ENCODE measurements around the gene EIF3I.
"Not testable (repeated sequence)": the region's sequence is repeated elsewhere in the genome, so short reads cannot be mapped to it uniquely, and the experiment has no call there.

Gene EIF3I

GRCh38 chr1:32255072-32256071 lies 33.2 kb downstream of the EIF3I start:
- Histone ChIP-seq H3K27ac (ENCODE audit: low read depth, low read length, poor library complexity, severe bottlenecking) (peak overlapping the region; percentile 100), H3K9ac (ENCODE audit: low read length) (peak overlapping the region; percentile 58), H3K36me3 (ENCODE audit: insufficient read depth, low read length) (no peaks in the 10 kb centered on the region), H3K27me3 (ENCODE audit: insufficient read depth, low read length) (no peaks in the 10 kb centered on the region), H3F3A (ENCODE audit: insufficient read depth, low read length) (peaks cover 9% of the 10 kb centered on the region), H3K9me2 (ENCODE audit: low read depth, low read length) (no peaks in the 10 kb centered on the region), H2AFZ (ENCODE audit: low read length) (no peak overlapping the region), H3K4me2 (ENCODE audit: low read length) (peak overlapping the region; percentile 54), H3K9me3 (ENCODE audit: low read length) (no peaks in the 10 kb centered on the region), H4K20me1 (ENCODE audit: insufficient read depth, low read length) (no peaks in the 10 kb centered on the region), H3K79me2 (ENCODE audit: insufficient read depth, low read length) (no peaks in the 10 kb centered on the region), H3K4me3 (ENCODE audit: low read depth, low read length, poor library complexity, severe bottlenecking) (peak overlapping the region; percentile 24), H3K4me1 (ENCODE audit: insufficient read depth, low read length, severe bottlenecking) (peaks cover 85% of the 10 kb centered on the region)
- TF ChIP-seq EZH2 (IDR thresholded peaks at IDR 0.05; ENCODE audit: borderline replicate concordance, low read length) (no peak), CTCF (IDR thresholded peaks at IDR 0.05; ENCODE audit: low read length) (no peak)

- H3K9ac ChIP-seq (ENCODE audit: low read length), result peak overlapping the region; percentile 28
- H3K4me1 ChIP-seq (ENCODE audit: insufficient read depth, low read length, severe bottlenecking), result peaks cover 72% of the 10 kb centered on the region
- no peaks in the 10 kb centered on the region for H3K27me3 ChIP-seq (ENCODE audit: insufficient read depth, low read length)
- peak overlapping the region; percentile 100 for H3K27ac ChIP-seq (ENCODE audit: low read depth, low read length, poor library complexity, severe bottlenecking)
- H3K4me3 ChIP-seq (ENCODE audit: low read depth, low read length, poor library complexity, severe bottlenecking), result peak overlapping the region; percentile 3
- H4K20me1 ChIP-seq (ENCODE audit: insufficient read depth, low read length), result no peaks in the 10 kb centered on the region
- no peaks in the 10 kb centered on the region for H3K79me2 ChIP-seq (ENCODE audit: insufficient read depth, low read length)
- TF ChIP-seq EZH2 (IDR thresholded peaks at IDR 0.05; ENCODE audit: borderline replicate concordance, low read length), result no peak
- TF ChIP-seq CTCF (IDR thresholded peaks at IDR 0.05; ENCODE audit: low read length), result no peak
- H3K9me3 ChIP-seq (ENCODE audit: low read length), result no peaks in the 10 kb centered on the region
- H2AFZ ChIP-seq (ENCODE audit: low read length), result no peak overlapping the region
- H3K36me3 ChIP-seq (ENCODE audit: insufficient read depth, low read length), result no peaks in the 10 kb centered on the region
- H3K4me2 ChIP-seq (ENCODE audit: low read length), result peak overlapping the region; percentile 51
- H3K9me2 ChIP-seq (ENCODE audit: low read depth, low read length), result no peaks in the 10 kb centered on the region
- 0 out of 2 replicates have a peak, but pooled peaks cover 3% of the 10 kb centered on the region for H3F3A ChIP-seq (ENCODE audit: insufficient read depth, low read length)
Observed at GRCh38 chr1:32256473-32257226, 34.4 kb downstream of the EIF3I start.

GRCh38 chr1:32257227-32257508 lies 35.0 kb downstream of the EIF3I start:
- TF ChIP-seq EZH2 (IDR thresholded peaks at IDR 0.05; ENCODE audit: borderline replicate concordance, low read length), result no peak
- TF ChIP-seq CTCF (IDR thresholded peaks at IDR 0.05; ENCODE audit: low read length), result no peak

GRCh38 chr1:32263236-32263593 lies 41.0 kb downstream of the EIF3I start:
- Histone ChIP-seq H3K9ac (ENCODE audit: low read length) (peak overlapping the region; percentile 2; the same call in 1 of the 2 replicates), H3K27ac (ENCODE audit: low read depth, low read length, poor library complexity, severe bottlenecking) (peak overlapping the region; percentile 96), H3K4me2 (ENCODE audit: low read length) (peak overlapping the region; percentile 49; the same call in 1 of the 2 replicates), H3K4me1 (ENCODE audit: insufficient read depth, low read length, severe bottlenecking) (peaks cover 51% of the 10 kb centered on the region)
- not testable (repeated sequence) for H4K20me1 ChIP-seq (ENCODE audit: insufficient read depth, low read length); H3K9me3 ChIP-seq (ENCODE audit: low read length); H3K36me3 ChIP-seq (ENCODE audit: insufficient read depth, low read length); H3K4me3 ChIP-seq (ENCODE audit: low read depth, low read length, poor library complexity, severe bottlenecking); H3K27me3 ChIP-seq (ENCODE audit: insufficient read depth, low read length); H2AFZ ChIP-seq (ENCODE audit: low read length); H3K9me2 ChIP-seq (ENCODE audit: low read depth, low read length); H3F3A ChIP-seq (ENCODE audit: insufficient read depth, low read length); H3K79me2 ChIP-seq (ENCODE audit: insufficient read depth, low read length)

More at GRCh38 chr1:32257227-32257508, 35.0 kb downstream of the EIF3I start:
- H3K4me1 ChIP-seq (ENCODE audit: insufficient read depth, low read length, severe bottlenecking), result peaks cover 67% of the 10 kb centered on the region
- H3K4me2 ChIP-seq (ENCODE audit: low read length), result peak overlapping the region; percentile 51
- H3K9me2 ChIP-seq (ENCODE audit: low read depth, low read length), result no peaks in the 10 kb centered on the region
- no peaks in the 10 kb centered on the region for H3K79me2 ChIP-seq (ENCODE audit: insufficient read depth, low read length)
- H3K4me3 ChIP-seq (ENCODE audit: low read depth, low read length, poor library complexity, severe bottlenecking), result no peak overlapping the region
- no peaks in the 10 kb centered on the region for H4K20me1 ChIP-seq (ENCODE audit: insufficient read depth, low read length)
- H3K27me3 ChIP-seq (ENCODE audit: insufficient read depth, low read length), result no peaks in the 10 kb centered on the region
- no peak overlapping the region for H2AFZ ChIP-seq (ENCODE audit: low read length)
- H3F3A ChIP-seq (ENCODE audit: insufficient read depth, low read length), result 0 out of 2 replicates have a peak, but pooled peaks cover 3% of the 10 kb centered on the region
- peak overlapping the region; percentile 28 for H3K9ac ChIP-seq (ENCODE audit: low read length)
- no peaks in the 10 kb centered on the region for H3K36me3 ChIP-seq (ENCODE audit: insufficient read depth, low read length)
- H3K27ac ChIP-seq (ENCODE audit: low read depth, low read length, poor library complexity, severe bottlenecking), result peak overlapping the region; percentile 100
- H3K9me3 ChIP-seq (ENCODE audit: low read length), result no peaks in the 10 kb centered on the region

Measured in OCI-LY1 (cell line).